CD4-positive, alpha-beta T cell treated with Interleukin-4 for 4 hours (primary cell): ENCODE data around the gene C17orf50.

ENCODE experiments used
- DNase-seq: peaks from one replicate; pipeline ENCODE4 v3.0.0-alpha.2; 2020

The C17orf50 gene

GRCh38 chr17:35757243-35757642 lies 3.4 kb upstream of the C17orf50 start:
- no peak for DNase-seq

DNA sequence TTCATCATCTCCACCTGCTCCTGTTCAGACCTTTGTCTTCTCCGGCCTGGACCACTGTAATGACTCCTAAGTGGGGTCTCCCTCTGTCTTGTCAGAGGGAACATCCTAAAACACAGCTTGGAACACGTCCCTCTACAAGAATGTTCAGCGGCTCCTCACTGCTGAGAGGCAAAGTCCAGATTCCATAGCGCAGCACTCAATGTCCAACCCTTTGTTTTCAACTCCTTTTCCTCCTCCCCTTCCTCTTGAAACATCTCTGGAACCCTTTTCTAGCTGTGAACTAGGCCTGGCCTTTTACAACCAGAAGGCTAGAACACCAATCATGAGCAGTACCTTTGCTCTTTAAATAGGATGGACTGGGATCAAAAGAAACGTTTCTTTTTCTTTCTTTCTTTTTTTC lies 914 bp downstream of the C17orf50 start:
- DNase-seq = no peak

- DNase-seq = no peak
Measured at GRCh38 chr17:35763767-35764122, 3.1 kb downstream of the C17orf50 start.

DNA sequence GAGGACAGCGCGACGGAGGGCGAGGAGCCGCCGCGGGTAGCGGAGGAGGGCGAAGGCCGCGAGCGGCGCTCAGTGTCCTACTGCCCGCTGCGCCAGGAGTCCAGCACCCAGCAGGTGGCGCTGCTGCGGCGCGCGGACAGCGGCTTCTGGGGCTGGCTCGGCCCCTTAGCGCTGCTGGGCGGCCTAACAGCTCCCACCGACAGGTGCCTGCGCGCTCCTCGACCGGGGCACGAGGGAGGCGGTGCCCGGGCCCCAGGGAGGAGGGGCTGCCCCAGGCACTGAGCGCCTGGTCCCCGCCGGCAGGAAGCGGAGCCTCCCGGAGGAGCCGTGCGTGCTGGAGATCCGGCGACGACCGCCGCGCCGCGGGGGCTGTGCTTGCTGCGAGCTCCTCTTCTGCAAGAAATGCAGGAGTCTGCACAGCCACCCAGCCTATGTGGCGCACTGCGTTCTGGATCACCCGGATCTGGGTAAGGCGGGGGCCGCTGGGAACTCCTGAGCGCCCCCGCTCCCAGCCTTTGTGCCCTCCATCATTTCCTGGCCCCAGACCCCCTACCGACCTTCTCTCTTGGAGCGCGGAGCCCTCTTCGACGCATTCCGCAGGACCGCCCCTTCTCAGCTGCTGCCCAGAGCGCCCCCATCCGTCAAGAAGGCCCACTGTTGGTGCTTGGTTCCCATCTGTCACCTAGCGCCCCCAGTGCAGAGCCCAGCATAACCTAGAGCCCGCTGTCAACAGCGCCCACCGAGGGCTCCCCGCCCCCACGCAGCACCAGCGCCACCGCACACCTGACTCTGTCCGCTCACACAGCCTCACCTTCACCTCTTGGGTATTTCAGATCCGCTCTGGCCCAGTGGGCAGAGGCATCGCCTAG lies 3.7 kb downstream of the C17orf50 start:
- DNase-seq = peak; percentile 83

DNA sequence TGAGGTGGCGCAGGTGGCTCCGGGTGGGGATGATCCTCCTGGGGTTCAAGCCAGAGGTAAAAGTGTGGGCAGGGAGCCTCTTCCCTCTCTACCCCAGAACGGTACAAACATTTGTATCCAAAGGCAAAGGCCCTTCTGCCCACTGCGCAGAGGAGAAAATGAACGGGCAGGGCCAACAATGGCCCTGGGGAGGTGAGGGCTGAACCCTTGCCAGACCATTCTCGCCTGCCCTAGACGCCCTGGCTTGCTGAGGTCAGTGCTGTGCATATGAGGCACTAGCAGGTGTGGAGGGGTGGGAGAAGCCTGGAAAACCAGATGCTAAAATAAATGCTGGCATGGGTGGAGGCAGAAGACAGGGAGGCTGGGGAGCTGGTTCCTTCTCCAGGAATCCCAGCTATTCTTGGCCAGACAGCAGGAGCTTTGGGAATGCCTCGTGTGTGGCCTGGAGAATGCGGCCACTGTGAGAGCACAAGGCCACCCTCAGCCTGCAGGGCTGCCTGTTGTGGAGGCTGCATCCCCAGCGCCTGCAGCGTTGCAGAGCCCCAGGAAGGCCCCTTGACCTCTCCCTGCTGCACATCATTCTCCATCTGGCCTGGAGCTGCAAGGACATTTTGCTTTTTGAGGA lies 4.5 kb downstream of the C17orf50 start:
- no peak for DNase-seq

DNA sequence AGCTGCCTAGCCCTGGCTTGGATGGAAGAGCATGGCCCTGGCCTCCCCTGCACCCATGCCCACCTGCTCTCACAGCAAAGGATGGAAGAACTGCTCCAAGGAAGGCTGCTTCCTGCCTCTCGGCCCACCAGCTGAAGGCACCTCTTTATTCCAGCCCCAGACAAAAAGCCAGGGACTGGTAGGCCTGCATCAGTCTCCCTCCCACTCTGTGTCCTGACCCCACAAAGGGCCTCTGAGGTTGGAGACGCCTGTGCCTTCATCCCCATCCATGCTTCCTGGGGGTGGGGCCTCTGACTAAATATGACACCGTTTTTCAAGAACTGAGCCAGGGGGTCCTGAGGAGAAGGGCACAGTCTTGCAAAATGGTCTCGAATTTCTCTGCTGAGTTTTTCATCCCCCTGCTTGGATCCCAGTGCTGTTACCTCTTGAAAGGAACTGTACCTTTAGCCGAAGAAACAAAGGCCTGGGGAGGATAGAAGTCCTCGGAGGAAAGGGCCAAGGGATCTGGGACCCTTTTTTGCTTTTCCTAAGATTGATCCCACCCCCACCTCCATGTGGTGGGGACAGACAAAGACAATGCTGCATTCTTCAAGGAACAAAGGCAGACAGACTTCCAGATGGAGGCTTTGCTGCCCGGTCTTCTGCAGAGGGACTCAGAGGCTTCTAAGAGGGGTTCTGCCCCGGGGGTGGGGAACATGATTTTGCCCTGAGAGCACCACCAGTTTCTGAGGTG lies 5.2 kb downstream of the C17orf50 start:
- DNase-seq = no peak

DNA sequence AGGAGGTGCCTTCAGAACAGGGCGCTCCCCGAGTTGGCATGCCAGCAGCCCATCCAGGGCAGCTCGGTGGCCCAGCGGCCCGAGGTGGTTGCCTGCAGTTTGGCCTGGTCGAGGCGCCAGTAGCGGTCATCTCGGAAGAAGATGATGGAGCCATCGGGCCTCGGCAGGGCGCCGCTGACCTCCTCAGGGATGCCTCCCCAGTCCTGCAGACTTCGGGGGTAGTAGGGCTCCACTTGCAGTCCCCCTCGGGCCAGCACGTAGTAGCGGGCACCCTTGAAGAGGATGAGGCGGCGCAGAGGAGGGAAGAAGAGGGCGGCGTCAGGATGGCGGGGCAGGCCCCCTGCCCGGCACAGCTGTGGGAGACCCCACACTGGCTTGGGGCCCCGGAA lies 5.8 kb downstream of the C17orf50 start:
- DNase-seq = no peak

DNA sequence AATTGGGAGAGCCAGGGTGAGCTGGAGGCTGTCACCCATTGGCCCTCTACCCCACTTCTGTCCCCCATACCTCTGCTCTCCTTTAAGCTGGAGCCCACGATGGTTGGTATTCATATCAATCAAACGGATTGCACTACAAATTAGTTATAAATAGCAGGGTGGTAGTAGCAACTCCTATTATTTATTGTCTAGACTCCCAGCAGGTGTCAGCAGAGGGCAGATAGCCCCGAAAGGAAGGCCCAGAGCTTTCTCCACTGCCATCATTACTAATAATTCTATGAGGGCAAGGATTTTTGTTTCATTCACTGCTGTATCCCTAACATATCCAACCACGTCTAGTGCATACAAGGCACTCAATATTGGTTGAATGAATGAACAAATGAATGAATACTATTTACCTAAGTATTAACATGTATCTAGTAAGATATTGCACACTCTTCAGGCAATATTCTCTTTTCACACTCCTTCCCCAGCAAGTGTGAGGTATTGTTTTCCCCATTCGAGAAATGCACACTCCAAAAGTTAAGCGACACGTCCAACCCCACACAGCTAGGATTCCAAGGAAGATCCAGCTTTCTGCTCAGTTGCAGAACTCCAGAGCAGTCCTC lies 6.3 kb downstream of the C17orf50 start:
- DNase-seq = peak; percentile 29

DNA sequence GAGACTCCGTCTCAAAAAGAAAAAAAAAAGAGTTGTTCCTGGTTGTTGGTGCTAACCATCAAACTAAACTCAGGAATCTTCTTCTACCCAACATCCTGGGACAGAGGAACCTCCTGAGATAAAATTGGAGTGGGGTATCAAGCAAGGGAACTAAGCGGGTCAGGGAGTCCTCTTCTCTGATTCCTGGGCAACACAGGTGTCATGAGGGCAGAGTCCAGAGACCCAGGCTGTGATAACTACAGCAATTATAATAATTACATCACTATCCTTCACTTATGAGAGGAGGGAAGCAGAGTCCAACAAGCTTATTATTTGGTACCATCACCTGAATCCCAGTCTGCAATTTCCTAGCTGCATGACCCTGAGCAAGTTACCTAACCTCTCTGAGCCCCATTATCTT lies 8.1 kb downstream of the C17orf50 start:
- no peak for DNase-seq

DNA sequence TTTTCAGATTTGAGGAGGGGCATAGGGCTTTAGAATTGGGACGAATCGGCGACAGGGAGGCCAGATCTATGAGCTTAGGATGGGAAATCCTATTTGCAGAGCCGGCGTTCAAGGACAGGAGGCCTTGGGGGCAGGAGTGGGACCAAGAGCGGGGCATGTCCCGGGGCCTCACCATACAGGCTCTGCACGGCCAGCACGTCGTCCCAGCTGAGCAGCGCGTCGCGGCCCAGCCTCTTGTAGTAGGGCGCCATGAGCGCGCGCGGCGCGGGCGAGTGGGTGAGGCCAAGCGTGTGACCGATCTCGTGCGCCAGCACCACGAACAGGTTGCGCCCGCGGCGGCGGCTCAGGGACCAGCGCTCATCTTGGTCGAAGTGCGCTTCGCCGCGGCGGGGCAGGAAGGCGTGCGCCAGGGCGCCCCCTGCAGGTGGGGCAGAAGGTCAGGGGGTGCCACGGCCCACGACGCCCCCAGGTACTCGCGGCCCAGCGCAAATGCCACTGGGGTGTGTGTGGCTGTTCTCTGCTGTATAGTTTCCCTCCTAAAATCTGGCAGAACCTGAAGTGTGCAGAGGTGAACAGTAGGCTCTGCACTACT lies 9.3 kb downstream of the C17orf50 start:
- no peak for DNase-seq

DNA sequence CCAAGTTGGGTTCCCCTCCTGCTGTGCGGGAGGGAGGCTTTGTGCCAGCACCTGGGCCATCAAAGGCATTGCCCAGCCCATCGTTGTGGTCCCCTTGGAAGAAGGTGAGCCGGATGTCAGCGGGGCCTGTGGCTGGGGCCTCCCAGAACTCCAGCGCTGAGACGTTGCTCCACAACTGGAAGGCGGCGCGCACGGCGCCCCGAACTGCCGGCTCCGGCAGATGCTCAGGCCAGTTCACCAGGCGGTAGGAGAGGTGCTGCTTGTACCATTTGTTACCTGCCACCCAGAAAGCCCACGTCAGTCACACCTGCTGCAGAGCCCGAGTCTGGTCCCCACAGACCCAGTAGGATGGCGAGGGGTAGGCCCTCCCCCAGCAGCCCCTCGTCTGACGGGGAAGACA lies 12.4 kb downstream of the C17orf50 start:
- no peak for DNase-seq

GRCh38 chr17:35773679-35774425 lies 13.2 kb downstream of the C17orf50 start:
- no peak for DNase-seq

DNA sequence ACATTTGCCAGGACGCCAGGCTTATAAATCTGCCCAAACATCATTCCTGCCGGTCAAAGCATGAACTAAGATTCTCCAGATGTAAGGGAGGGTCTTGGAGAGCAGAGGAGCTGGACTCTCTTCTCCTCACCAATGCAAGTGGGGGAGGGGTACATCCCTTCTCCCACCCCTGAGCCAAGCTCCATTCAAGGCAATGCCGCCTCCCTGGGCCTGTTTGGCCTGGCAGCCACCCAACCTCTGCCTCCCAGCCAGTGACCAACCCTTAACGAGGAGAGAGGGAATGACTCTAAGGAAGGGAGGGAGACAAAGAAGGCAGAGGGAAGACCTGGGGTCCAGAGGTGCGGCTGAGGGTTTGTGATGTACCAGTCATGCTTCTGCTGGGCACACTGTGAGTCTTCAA lies 13.8 kb downstream of the C17orf50 start:
- DNase-seq = no peak

- no peak for DNase-seq
Measured at GRCh38 chr17:35775039-35775438, 14.4 kb downstream of the C17orf50 start.

GRCh38 chr17:35775583-35775982 lies 14.9 kb downstream of the C17orf50 start:
- no peak for DNase-seq

- DNase-seq = no peak
Measured at GRCh38 chr17:35778641-35779196, 18.0 kb downstream of the C17orf50 start.

GRCh38 chr17:35780950-35781349 lies 20.3 kb downstream of the C17orf50 start:
- no peak for DNase-seq

DNA sequence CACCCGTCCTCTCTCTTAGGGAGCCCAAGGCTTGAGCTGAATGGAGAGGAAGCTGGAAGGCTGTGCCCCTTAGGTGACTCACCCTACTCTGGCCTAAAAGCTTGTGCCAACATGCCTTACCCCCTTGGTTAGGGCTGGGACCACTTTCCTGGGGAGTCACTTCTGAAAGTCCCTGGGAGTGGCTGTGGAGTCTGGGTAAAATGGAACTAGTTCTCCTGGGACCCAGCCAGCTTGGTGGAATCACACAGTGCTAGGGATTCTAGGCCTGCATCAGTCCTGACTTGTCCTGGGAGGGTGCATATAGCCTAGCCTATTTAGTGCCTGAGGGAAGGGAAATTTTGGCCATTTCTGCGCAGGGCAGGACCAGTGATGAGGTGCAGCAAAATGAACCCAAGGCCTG lies 24.2 kb downstream of the C17orf50 start:
- no peak for DNase-seq

GRCh38 chr17:35786941-35787432 lies 26.3 kb downstream of the C17orf50 start:
- no peak for DNase-seq

GRCh38 chr17:35788477-35789368 lies 28.0 kb downstream of the C17orf50 start:
- no peak for DNase-seq

DNA sequence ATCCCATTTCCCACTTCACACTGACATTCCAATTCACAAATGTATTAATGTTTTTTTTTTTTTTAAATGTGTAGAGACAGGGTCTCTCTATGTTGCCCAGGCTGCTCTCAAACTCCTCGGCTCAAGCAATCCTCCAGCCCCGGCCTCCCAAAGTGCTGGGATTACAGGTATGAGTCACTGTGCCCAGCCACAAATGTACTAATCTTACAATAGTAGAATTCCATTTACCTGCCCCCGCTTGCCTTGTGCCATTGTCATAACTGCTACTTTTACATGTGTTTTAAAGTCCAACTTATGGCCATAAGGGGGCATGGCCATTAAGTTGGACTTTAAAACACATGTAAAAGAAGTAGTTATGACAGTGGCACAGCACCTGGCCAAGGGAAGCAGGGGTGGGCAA lies 30.2 kb downstream of the C17orf50 start:
- no peak for DNase-seq
